SK-N-SH treated with all-trans-retinoic acid at 6 μM for 48 hours (cell line): ENCODE data around the gene TOP3A.

Experiments used
- ARNTL ChIP-seq: fragments of 450-650 bp; formaldehyde crosslinking; IDR thresholded peaks from 2 replicates; pipeline ENCODE4 v1.5.0; 2020; ENCODE audit warnings: low read depth, mild to moderate bottlenecking, moderate library complexity, borderline replicate concordance
- PPARA ChIP-seq: fragments of 250-450 bp; sonication (Bioruptor Pico); IDR thresholded peaks from 2 replicates; pipeline ENCODE4 v1.5.0; 2020; ENCODE audit warnings: mild to moderate bottlenecking, borderline replicate concordance
- ZC3H10 ChIP-seq: fragments of 250-450 bp; sonication (Bioruptor Pico); IDR thresholded peaks from 2 replicates; pipeline ENCODE4 v1.5.1; 2021; ENCODE audit warnings: mild to moderate bottlenecking, moderate library complexity

- TF ChIP-seq ARNTL (CRISPR knock-in tag) (no peak), PPARA (CRISPR knock-in tag) (no peak), ZC3H10 (no peak)
Measured at GRCh38 chr17:18315961-18316360, 1.2 kb upstream of the TOP3A start.
